HuH-7.5 (cell line): ENCODE measurements around the gene EPM2AIP1.
A peak's percentile ranks its signal among the peaks of the same experiment; 100 is the strongest.
"Not testable (repeated sequence)": the region's sequence is repeated elsewhere in the genome, so short reads cannot be mapped to it uniquely, and the experiment has no call there.

Experiments
- DNase-seq: peaks from one replicate; pipeline ENCODE4 v3.0.0; 2011; ENCODE audit warnings: low spot score

EPM2AIP1 gene

GRCh38 chr3:36992806-36993325, at the start of gene EPM2AIP1:
Gene EPM2AIP1 (minus strand): TSS chr3:36993131. CDS start chr3:36993077, 54 bp downstream.
- DNase-seq = peak; percentile 96

GRCh38 chr3:37042712-37043111, 49.8 kb upstream of the EPM2AIP1 start:
- not testable (repeated sequence) for DNase-seq

GRCh38 chr3:37041546-37042195, 48.7 kb upstream of the EPM2AIP1 start:
- DNase-seq = no peak

- no peak for DNase-seq
Measured at GRCh38 chr3:37040231-37040630, 47.3 kb upstream of the EPM2AIP1 start.

GRCh38 chr3:37039161-37039846, 46.4 kb upstream of the EPM2AIP1 start:
- DNase-seq = no peak

GRCh38 chr3:37037352-37037751, 44.4 kb upstream of the EPM2AIP1 start:
- DNase-seq = no peak

GRCh38 chr3:37032961-37033360, 40.0 kb upstream of the EPM2AIP1 start:
- DNase-seq = no peak

GRCh38 chr3:37031096-37031682, 38.3 kb upstream of the EPM2AIP1 start:
- DNase-seq = no peak

GRCh38 chr3:37030588-37030987, 37.7 kb upstream of the EPM2AIP1 start:
- no peak for DNase-seq

GRCh38 chr3:37029516-37030163, 36.7 kb upstream of the EPM2AIP1 start:
- no peak for DNase-seq

GRCh38 chr3:37029111-37029510, 36.2 kb upstream of the EPM2AIP1 start:
- no peak for DNase-seq

- no peak for DNase-seq
Measured at GRCh38 chr3:37028329-37028728, 35.4 kb upstream of the EPM2AIP1 start.

- no peak for DNase-seq
Measured at GRCh38 chr3:37026851-37027250, 33.9 kb upstream of the EPM2AIP1 start.

GRCh38 chr3:37025561-37026335, 32.8 kb upstream of the EPM2AIP1 start:
- no peak for DNase-seq

- DNase-seq = no peak
Measured at GRCh38 chr3:37024820-37025405, 32.0 kb upstream of the EPM2AIP1 start.

GRCh38 chr3:37024092-37024491, 31.2 kb upstream of the EPM2AIP1 start:
- DNase-seq = no peak

GRCh38 chr3:37017683-37018082, 24.8 kb upstream of the EPM2AIP1 start:
- DNase-seq = no peak

GRCh38 chr3:37016903-37017302, 24.0 kb upstream of the EPM2AIP1 start:
- no peak for DNase-seq

- no peak for DNase-seq
Measured at GRCh38 chr3:37015642-37016041, 22.7 kb upstream of the EPM2AIP1 start.

- no peak for DNase-seq
Measured at GRCh38 chr3:37014620-37015019, 21.7 kb upstream of the EPM2AIP1 start.
